Measurements from ENCODE around the gene DSCAML1.

DSCAML1 gene

DNA sequence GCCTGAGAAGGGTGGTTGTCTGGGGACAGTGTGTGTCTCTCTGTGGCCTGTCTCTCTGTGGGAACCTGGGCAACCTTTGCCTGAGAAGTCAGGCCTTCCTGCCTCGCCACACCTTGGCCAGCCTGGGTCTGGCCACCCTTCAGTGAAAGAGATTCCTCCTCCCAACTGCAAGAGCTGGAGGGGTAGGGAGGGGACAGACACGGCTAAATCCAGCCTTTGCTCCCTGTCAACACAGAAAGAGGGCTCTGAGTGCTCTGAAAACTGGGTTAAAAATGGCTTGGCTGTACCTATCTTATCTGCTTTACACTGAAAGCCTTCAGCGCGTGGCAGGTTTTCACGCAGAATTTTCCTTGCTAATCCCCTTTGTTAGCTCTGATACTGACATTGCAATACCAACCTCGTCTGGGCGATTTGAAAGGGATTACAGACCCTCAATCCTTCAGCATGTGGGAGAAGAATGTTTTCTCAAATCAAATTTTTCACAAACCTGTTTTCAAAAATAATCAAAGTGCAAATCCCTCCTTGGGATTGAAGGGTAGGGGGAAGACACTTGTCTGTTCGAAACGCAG is 163.7 kb downstream of the DSCAML1 start:
- Histone ChIP-seq H3K4me3 (ENCODE audit: low read depth, low read length) (no peak overlapping the region), H3K27me3 (ENCODE audit: insufficient read depth, low read depth, severe bottlenecking) (no peaks in the 10 kb centered on the region), H3K36me3 (no peaks in the 10 kb centered on the region), H3K27ac (peak overlapping the region; percentile 27), H3K9me3 (ENCODE audit: severe bottlenecking) (no peaks in the 10 kb centered on the region)
- TF ChIP-seq, protein P1, sequence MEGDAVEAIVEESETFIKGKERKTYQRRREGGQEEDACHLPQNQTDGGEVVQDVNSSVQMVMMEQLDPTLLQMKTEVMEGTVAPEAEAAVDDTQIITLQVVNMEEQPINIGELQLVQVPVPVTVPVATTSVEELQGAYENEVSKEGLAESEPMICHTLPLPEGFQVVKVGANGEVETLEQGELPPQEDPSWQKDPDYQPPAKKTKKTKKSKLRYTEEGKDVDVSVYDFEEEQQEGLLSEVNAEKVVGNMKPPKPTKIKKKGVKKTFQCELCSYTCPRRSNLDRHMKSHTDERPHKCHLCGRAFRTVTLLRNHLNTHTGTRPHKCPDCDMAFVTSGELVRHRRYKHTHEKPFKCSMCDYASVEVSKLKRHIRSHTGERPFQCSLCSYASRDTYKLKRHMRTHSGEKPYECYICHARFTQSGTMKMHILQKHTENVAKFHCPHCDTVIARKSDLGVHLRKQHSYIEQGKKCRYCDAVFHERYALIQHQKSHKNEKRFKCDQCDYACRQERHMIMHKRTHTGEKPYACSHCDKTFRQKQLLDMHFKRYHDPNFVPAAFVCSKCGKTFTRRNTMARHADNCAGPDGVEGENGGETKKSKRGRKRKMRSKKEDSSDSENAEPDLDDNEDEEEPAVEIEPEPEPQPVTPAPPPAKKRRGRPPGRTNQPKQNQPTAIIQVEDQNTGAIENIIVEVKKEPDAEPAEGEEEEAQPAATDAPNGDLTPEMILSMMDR (IDR thresholded peaks at IDR 0.05; ENCODE audit: low read depth, low read length), result no peak
- DNase-seq, result peak; percentile 29

DNA sequence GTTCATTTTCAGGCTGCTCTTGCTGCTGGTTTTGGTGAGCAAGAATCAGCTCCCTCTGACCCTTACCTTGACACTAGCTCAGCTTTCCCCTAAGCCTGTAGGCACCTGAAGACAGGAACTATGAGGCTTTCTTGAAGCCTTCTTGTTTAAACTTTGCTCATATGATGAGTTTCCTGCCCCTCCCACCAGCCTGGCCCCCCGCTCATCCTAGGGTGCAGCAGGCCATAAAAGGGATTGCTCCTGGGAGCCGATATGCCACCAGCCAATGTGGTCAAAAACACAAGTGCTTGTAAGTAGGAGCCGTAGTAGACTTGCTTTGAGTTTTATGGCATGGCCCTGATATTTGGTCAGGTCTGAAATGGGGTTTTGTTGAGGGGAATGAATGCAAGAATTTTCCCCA is 164.7 kb downstream of the DSCAML1 start:
- TF ChIP-seq, protein P1 (IDR thresholded peaks at IDR 0.05; ENCODE audit: low read depth, low read length), result no peak
- Histone ChIP-seq H3K4me3 (ENCODE audit: low read depth, low read length) (no peak overlapping the region), H3K27me3 (ENCODE audit: insufficient read depth, low read depth, severe bottlenecking) (no peaks in the 10 kb centered on the region), H3K27ac (no peak overlapping the region), H3K36me3 (no peaks in the 10 kb centered on the region), H3K9me3 (ENCODE audit: severe bottlenecking) (no peaks in the 10 kb centered on the region)
- no peak for DNase-seq

DNA sequence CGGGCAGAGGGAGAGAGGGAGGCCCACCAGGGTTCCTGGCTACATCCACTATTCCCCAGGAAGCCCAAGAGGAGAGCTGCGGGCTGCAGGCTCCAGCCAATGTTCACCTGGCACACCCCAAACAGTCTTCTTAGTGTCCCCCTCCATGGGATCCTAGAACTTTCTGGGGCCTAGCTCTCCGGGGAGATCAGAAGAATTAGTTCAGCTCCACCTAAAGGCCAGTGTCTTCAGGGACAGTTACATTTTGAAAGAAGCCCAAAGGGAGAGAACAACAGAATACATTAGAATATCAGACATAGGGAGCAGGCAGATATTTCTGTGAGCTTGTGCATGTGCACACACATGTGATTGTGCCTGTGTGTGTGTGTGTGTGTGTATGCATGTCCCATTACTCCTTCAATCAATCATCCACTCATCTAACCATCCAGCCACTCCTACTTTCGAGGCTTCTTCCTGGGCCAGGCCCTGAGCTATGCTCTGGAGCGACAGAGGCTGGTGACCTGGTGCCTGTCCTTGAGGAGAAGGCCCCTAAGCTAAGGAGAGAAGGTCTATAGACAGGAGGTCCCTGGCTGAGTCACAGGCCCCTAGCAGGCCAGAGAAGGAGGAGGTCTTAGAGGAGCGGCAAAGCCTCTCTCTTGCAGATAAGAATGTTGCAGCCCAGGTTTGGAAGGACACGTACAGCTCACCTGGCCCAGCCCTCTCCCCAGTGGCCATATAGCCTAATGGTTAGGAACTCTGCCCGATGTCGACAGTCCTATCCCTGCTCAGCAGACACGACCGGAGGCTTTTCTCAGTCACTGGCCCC is 165.5 kb downstream of the DSCAML1 start:
- Histone ChIP-seq H3K27me3 (ENCODE audit: insufficient read depth, low read depth, severe bottlenecking) (no peaks in the 10 kb centered on the region), H3K4me3 (ENCODE audit: low read depth, low read length) (no peak overlapping the region), H3K27ac (no peak overlapping the region), H3K9me3 (ENCODE audit: severe bottlenecking) (no peaks in the 10 kb centered on the region), H3K36me3 (no peaks in the 10 kb centered on the region)
- TF ChIP-seq, protein P1 (IDR thresholded peaks at IDR 0.05; ENCODE audit: low read depth, low read length), result no peak
- no peak for DNase-seq

DNA sequence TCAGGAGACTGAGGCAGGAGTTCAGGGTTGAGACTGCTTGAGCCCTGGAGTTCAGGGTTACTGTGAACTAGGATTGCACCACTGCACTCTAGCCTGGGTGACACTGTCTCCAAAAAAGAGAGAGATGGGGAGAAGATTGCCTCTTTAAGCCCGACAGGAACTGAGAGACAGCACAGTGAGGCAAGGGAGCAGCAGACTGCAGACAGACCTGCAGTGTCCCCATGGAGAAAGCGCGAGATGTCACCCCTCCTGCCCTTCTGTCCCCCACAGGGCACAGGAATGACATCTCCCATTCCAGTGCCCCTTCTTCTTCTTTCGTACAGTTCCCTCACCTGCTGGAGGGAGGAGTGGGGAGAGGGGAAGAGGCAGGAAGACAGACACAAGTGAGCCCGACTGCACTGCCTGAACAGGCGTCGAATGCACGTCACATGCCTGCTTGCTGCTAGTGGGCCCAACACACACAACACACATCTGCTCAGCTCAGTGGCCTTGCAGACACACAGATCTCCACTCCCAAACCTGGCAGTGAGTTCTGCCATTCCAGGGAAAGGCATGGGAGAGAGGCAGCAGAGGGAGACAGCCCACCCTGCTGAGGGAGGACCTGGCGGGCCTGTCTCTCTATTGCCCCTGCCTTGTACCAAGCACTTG is 167.0 kb downstream of the DSCAML1 start:
- H3K27ac ChIP-seq, result no peak overlapping the region
- no peaks in the 10 kb centered on the region for H3K36me3 ChIP-seq
- H3K4me3 ChIP-seq (ENCODE audit: low read depth, low read length), result no peak overlapping the region
- TF ChIP-seq, protein P1 (IDR thresholded peaks at IDR 0.05; ENCODE audit: low read depth, low read length), result no peak
- no peak for DNase-seq
- no peaks in the 10 kb centered on the region for H3K27me3 ChIP-seq (ENCODE audit: insufficient read depth, low read depth, severe bottlenecking)
- H3K9me3 ChIP-seq (ENCODE audit: severe bottlenecking), result no peaks in the 10 kb centered on the region

DNA sequence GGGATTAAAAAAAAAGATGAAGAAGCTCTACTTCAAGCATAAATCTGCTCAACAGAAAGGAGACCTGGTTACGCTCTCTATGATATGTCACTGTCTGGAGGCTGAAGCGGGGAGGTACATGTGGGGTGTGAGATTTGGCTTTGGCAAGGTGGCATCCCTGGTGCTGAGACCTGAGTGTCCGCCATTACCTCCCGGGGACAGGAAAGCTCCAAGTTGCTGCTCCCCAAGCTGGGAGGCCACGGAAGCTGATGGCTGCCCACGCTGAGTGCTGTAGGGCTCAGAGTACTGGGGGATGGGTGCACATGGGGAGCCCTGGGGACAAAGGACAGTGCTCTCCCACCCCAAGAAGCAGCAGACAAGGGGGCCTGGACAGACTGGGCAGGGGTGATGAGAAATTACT is 167.9 kb downstream of the DSCAML1 start:
- Histone ChIP-seq H3K4me3 (ENCODE audit: low read depth, low read length) (no peak overlapping the region), H3K36me3 (no peaks in the 10 kb centered on the region), H3K27me3 (ENCODE audit: insufficient read depth, low read depth, severe bottlenecking) (no peaks in the 10 kb centered on the region), H3K9me3 (ENCODE audit: severe bottlenecking) (no peaks in the 10 kb centered on the region), H3K27ac (no peak overlapping the region)
- no peak for DNase-seq
- TF ChIP-seq, protein P1 (IDR thresholded peaks at IDR 0.05; ENCODE audit: low read depth, low read length), result no peak

All from WERI-Rb-1 (cell line).